Astrocyte of the hippocampus (primary cell): ENCODE measurements around the gene SORBS1.
A peak's percentile ranks its signal among the peaks of the same experiment; 100 is the strongest.

Experiments
- DNase-seq: peaks from one replicate; pipeline ENCODE4 v3.0.0; 2011; ENCODE audit warnings: low read depth, low spot score

Gene SORBS1

DNA sequence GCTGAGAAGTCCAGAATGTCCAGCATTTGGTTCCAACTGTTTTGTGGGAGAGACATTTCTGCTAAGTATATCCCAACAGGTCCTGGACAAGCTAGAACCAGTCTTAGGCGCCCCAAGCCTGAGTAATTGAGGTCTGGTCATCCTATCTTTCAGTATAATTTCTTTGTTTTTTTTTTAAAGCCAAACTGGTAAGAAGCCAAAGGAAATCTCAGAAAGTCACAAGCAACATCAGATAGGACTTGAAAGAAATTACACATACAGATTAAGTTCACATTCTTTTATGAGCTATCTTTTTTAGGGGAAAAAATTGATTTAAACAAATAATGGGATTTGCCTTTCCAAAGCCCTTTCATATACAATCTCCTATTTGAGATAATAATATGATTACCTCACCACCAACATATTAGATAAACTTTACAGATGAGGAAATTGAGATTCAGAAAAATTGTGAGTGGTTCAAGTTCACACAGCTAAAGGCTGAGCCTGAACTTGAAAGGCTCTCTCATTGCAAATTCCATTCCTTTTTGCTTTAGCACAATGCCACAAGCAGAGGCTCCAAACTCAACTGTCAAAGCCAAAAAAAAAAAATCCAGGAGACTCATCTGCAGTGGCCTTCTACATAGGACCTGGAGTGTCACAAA is 285.3 kb downstream of the SORBS1 start:
- DNase-seq: peak; percentile 61

DNA sequence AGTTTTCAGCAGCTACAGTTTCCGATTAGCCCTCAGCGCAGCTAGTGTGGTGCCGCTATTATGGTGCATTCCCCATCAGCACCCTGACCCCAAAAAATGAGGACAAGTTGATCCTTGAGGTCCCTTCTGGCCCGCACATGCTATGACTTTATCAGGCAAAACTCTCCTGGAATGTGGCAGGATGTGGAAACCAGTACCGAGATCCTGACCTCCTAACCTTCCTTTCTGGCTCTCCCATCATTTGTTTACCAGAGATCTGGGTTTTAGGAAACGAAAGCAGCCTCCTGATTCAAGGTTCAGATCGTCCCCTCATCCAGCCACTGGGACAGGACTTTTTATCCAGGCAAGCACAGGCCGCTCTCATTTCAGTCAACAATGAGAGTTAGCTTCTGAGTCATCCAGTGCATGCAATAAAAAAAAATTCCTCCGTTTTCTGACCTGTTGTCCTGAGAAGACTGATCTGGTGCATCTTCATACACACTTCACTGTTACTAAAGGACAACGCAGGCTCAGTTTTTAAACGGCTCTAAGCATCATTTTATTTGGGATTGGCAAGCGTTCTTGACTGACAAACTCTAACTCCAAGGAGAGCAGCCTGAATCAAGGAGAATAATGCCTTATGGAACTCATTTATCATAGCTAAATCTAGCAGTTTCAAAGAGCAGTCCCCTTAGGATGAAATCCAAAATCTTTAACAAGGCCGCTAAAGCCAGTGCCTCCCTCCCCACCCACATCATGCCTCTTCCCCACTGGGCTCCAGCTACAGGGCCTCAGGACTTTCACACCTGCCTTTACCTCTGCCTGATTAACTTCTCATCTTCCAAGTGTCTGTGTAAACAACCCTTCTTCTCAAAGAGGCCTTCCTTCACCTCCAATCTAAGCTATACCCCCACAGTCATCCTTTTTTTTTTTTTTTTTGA is 287.5 kb downstream of the SORBS1 start:
- peak; percentile 76 for DNase-seq

GRCh38 chr10:95268438-95268837 is 292.7 kb downstream of the SORBS1 start:
- DNase-seq: peak; percentile 78

DNA sequence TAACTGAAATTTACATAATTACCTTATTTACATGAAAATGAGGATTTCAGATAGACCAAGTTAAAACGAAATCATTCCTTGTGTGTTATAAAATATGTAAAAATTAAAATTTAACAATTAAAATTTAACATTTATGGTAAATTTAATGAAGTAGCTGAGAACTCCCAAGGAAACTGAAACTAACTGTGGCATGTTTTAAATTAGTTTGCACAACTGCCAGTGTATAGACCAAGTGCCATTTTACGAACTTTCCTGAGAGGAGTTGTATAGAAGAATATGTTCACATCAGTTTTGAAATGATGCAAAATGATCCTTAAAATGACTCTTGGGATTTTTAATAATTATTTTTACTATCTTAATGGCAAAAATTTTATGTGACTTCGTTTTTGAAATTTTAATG is 293.9 kb downstream of the SORBS1 start:
- DNase-seq: no peak

DNA sequence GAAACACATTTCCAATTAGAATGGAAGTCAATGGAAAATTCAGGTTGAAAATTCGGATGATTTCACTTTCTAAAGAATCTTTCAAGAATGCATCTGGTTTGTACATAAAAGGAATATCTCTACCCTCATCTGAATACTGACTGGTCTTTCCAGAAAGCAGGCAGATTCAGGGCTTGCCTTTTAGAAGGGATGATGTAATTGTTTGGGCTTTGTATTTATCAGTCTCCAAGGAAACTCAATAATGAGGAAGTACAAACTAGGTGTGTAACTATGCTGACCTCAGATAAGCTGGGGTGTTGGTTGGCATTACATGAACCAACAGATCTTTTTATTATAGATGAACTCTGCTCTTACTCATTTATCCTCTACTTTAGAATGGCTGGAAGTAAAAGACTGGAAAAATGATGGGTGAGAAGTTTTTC is 294.5 kb downstream of the SORBS1 start:
- DNase-seq: peak; percentile 94

DNA sequence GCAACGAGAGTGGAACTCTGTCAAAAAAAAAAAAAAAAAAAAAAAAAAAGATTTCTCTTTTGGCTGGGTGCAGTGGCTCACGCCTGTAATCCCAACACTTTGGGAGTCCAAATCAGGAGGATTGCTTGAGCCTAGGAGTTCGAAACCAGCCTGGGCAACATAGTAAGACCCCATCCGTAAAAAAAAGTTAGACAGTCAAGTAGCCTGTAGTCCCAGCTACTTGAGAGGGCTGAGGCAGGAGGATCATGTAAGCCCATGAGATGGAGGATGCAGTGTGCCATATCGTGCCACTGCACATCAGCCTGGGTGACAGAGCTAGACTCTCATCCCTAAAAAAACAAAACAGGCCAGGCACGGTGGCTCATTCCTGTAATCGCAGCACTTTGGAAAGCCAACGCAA is 295.6 kb downstream of the SORBS1 start:
- no peak for DNase-seq

DNA sequence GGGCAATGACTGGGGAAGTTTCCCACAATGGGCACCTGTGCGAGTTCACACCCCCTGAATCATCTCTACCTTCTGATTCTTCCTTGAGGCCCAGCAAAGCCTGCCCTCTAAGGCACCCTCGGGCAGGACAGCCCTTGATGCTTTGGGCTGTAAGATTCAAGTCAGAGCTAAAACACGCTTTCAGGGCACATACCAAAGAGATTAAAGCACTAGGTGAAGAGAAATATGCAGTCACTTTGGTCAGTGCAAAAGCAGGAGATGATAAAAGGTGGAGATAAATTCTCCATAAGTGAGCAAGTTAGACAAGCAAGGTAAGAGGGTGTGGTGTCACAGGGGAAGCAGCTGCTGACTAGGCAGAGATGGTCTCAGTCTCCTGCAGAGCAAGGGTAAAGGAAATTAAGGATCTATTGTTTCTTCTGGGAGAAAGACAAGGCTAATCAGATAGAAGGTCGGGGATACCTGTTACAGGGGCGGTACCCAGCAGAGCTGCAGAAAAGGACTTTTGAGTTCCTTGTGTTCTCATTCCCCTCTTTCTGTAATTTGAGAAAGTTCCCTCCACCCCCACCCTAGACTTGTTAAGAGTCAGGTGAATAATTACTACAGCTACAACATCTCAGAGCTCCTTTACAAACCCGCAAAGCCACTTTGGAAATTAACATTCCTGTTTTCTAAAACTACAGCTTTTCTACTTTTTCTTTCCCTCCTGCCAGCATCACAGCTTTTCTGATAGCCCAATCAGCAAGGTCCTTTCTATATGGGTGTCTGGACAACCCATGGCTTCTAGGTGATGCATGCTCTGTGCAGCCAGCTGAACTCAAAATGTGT is 296.7 kb downstream of the SORBS1 start:
- no peak for DNase-seq

GRCh38 chr10:95263864-95264226 is 297.3 kb downstream of the SORBS1 start:
- no peak for DNase-seq

DNA sequence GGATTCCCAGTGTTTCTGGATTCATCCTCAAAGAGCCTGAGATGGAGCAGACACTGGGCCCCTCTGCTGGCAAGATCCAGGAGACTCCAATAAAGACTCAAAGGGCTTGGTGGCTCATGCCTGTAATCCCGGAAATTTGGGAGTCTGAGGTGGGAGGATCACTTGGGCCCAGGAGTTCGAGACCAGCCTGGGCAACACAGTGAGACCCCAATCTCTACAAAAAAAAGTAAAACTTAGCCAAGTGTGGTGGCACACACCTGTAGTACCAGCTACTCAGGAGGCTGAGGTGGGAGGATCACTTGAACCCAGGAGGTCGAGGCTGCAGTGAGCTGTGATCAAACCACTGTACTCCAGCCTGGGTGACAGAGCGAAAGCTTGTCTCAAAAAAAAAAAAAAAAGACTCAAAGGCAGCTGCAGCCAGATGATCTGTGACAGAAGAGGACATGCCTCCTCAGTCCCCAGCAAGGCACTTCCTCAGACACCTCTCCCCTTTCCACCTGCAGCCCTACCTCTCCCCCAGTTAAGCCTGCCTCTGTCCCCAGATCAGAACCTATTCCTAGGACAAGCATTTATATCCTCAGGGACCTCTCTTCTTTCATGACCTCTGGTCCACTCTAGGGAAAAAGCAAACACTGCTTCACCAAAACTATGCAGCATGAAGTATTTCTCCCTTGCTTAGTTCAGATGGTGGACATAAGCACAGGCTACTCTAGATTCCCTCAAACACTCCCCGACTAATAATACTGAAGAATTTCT is 298.2 kb downstream of the SORBS1 start:
- DNase-seq: no peak

DNA sequence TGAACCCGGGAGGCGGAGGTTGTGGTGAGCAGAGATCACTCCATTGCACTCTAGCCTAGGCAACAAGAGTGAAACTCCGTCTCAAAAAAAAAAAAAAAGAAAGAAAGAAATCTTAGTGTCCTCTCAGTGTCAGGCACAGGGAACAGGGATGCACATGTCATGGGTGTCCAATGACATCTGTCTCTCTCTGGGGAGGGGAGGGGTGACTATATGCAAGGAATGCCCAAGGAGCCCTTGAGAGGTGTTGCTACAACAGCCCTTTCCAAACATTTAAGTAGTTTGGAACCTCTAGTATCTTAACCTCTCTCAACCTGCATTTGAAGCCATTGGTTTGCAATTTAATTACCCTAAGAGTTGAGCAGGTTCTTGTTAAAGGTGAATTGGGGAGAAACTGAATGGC is 299.2 kb downstream of the SORBS1 start:
- no peak for DNase-seq
